Measurements from ENCODE around the gene EFNA2.
"Not testable (repeated sequence)": the region's sequence is repeated elsewhere in the genome, so short reads cannot be mapped to it uniquely, and the experiment has no call there.

The EFNA2 gene

DNA sequence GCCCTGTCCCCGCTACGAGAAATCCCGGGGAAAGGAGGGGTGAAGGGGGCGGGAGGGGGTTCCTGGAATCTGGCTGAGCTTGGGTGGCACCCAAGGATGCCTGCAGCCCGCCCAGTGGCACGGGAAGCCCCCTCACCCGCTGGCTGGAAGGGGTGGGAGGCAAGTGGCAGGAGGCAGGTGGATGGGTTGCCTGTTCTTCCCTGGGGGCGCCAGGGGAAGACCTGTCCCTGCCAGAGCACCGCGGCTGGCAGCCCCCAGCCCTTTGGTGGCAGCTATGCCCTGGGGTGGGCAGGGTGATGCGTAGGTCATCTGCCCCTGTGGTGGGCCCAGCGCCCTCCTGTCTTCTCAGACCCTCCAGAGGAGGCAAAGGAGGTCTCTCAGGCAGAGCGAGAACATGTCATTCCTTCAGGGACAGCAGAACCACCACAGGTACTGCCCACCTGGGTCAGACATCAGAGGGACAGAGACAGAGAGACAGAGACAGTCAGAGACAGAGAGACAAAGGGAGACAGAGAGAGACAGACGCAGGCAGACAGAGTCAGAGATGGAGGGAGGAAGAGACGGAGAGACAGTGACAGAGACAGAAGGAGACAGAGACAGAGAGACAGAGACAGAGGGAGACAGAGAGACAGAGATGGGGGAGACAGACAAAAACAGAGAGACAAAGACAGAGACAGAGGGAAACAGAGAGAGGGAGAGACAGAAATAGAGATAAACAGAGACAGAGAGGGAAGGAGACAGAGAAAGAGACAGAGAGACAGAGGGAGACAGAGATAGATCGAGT is 36.7 kb downstream of the EFNA2 start:
- H3K4me3 ChIP-seq (ENCODE audit: control insufficient read depth, low read depth, low read length), result no peak overlapping the region
- TF ChIP-seq, protein P1, sequence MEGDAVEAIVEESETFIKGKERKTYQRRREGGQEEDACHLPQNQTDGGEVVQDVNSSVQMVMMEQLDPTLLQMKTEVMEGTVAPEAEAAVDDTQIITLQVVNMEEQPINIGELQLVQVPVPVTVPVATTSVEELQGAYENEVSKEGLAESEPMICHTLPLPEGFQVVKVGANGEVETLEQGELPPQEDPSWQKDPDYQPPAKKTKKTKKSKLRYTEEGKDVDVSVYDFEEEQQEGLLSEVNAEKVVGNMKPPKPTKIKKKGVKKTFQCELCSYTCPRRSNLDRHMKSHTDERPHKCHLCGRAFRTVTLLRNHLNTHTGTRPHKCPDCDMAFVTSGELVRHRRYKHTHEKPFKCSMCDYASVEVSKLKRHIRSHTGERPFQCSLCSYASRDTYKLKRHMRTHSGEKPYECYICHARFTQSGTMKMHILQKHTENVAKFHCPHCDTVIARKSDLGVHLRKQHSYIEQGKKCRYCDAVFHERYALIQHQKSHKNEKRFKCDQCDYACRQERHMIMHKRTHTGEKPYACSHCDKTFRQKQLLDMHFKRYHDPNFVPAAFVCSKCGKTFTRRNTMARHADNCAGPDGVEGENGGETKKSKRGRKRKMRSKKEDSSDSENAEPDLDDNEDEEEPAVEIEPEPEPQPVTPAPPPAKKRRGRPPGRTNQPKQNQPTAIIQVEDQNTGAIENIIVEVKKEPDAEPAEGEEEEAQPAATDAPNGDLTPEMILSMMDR (IDR thresholded peaks at IDR 0.05; ENCODE audit: control insufficient read depth, insufficient read depth, low read depth, low read length, missing control alignments), result no peak
- DNase-seq (ENCODE audit: low read depth), result no peak

DNA sequence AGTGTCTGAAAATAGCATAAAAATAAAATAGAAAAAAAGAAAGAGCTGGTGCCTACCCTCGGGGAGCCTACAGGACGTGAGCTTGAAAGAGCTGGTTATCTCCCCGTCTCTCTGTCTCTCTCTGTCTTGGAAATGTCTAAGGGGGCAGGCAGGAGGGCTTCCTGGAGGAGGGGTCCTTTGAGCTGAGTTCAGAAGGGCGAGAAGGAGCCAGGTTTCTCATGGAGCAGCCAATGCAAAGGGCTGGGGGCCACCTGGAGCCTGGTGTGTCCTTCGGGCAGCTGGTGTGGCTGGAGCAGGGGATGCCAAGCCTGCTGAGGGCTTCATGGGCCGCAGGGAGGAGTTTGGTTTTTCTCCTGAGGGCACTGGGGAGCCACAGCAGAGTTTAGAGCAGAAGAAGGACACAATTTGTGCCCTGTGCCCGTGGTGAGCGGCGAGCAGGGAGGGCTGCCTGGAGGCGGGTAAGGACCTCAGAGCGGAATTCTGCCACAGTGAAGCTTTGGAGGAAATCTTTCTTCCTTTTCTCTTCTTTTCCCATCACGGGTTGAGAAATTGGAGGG is 38.7 kb downstream of the EFNA2 start:
- TF ChIP-seq, protein P1 (IDR thresholded peaks at IDR 0.05; ENCODE audit: control insufficient read depth, insufficient read depth, low read depth, low read length, missing control alignments), result no peak
- DNase-seq (ENCODE audit: low read depth), result no peak
- H3K4me3 ChIP-seq (ENCODE audit: control insufficient read depth, low read depth, low read length), result no peak overlapping the region

DNA sequence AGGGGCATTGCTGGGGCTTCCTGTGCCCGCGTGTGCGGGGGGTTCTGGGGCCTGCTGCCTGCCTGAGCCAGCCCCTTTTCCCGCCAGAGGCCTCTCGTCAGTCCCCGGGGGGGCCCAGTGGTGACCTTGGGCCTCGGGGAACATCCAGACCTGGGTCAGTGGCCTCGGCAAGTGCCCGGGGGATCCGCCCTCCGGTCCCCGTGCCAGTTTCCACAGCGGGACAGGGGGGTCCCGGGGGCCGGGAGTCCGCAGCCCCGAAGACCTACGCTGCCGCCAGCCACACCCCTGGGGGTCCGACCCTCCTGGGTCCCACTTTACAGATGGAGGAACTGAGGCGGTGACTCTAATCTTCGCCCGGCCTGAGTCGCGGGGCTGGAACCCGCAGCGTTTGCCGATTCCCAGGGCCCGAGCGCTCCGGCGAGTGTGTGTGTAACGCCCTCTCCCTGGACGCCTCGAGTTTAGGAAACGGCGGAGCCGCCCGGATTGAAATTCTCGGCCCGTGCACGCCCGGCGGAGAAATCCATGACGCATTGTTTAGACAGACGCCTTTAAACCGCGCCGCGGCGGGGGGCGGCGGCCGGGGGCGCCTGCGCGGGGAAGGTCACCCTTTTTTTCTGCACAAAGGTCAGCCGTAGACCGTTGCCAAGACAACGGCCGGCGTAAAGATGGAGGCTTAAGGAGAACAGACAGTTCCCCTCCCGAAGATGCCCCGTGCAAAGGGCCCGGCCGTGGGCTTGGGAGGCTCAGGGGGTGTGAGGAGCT is 39.3 kb downstream of the EFNA2 start:
- no peak for DNase-seq (ENCODE audit: low read depth)
- peak overlapping the region; percentile 35 for H3K4me3 ChIP-seq (ENCODE audit: control insufficient read depth, low read depth, low read length)
- TF ChIP-seq, protein P1 (IDR thresholded peaks at IDR 0.05; ENCODE audit: control insufficient read depth, insufficient read depth, low read depth, low read length, missing control alignments), result no peak

DNA sequence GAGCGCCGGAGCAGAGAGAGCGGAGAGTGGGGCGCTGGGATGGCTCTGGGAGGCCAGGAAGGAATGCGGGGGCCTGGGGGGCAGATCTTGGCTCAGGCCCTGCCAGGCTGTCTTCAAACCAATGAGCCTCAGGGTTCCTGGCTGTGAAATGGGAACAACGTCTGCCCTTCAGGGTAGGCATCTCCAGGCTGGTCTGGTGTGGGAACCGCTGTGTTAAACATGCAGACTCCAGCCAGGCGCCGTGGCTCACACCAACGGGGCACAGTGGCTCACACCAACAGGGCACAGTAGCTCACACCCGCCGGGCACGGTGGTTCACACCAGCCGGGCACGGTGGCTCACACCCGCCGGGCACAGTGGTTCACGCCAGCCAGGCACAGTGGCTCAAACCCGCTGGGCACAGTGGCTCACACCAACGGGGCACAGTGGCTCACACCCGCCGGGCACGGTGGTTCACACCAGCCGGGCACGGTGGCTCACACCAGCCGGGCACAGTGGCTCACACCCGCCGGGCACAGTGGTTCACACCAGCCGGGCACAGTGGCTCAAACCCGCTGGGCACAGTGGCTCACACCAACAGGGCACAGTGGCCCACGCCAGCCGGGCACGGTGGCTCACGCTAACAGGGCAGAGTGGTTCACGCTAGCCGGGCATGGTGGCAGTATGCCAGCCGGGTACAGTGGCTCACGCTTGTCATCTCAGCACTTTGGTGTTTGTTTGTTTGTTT is 40.1 kb downstream of the EFNA2 start:
- TF ChIP-seq, protein P1 (IDR thresholded peaks at IDR 0.05; ENCODE audit: control insufficient read depth, insufficient read depth, low read depth, low read length, missing control alignments), result no peak
- DNase-seq (ENCODE audit: low read depth), result no peak
- no peak overlapping the region for H3K4me3 ChIP-seq (ENCODE audit: control insufficient read depth, low read depth, low read length)

DNA sequence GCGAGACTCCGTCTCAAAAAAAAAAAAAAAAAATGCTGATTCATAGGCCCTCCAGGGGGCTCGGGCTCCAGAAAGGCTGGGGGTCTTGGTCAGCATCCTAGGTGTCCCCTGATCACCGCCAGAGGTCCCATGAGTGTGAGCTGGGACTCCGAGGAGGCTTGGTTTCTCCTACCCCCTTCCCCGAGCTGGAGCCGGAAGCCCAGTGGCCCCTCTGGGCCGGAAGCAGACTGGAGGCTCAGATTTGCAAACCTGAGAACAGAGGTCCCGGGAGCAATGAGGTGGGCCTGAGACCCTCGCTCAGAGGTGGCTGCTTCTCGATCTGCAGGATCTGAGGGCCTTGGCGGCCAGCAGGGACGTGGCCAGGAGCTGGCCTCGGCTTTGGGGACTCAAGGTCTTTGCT is 41.5 kb downstream of the EFNA2 start:
- TF ChIP-seq, protein P1 (IDR thresholded peaks at IDR 0.05; ENCODE audit: control insufficient read depth, insufficient read depth, low read depth, low read length, missing control alignments), result no peak
- no peak overlapping the region for H3K4me3 ChIP-seq (ENCODE audit: control insufficient read depth, low read depth, low read length)

DNA sequence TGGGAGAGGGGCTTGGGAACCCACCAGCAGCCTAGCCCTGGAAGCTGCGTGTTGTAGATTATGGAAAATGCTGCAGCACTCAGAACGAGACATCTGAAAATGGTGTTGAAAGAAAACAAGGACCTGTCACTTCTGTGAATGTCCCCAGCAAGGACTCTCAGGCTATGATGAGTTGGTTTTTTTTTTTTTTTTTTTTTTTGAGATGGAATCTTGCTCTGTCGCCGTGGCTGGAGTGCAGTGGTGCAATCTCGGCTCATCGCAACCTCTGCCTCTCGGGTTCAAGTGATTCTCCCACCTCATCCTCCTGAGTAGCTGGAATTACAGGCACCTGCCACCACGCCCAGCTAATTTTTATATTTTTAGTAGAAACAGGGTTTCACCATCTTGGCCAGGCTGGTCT is 46.5 kb downstream of the EFNA2 start:
- not testable (repeated sequence) for H3K4me3 ChIP-seq (ENCODE audit: control insufficient read depth, low read depth, low read length); DNase-seq (ENCODE audit: low read depth)

More for the DNA sequence above, 41.5 kb downstream of the EFNA2 start:
- no peak for DNase-seq (ENCODE audit: low read depth)

All from AG09309 (cell line).